Stimulated activated CD4-positive, alpha-beta T cell treated with anti-CD3 and anti-CD28 coated beads, TNF-alpha, amount 100 ng/mL, for 1 hour (primary cell): Measurements from ENCODE around the gene OGFRL1.

Experiments used
- DNase-seq, 3 donors: peaks; one replicate each; pipeline ENCODE4 v3.0.0-alpha.2; 2020; ENCODE audit warnings: low read depth in 3 of 3, low spot score in 1 of 3

The OGFRL1 gene

GRCh38 chr6:71284785-71285184 lies 3.8 kb upstream of the OGFRL1 start:
- DNase-seq = no peak

GRCh38 chr6:71287038-71287437 lies 1.6 kb upstream of the OGFRL1 start:
- DNase-seq = no peak

- no peak for DNase-seq
These were observed 734 bp upstream of the OGFRL1 start for GRCh38 chr6:71287926-71288227.

- no peak for DNase-seq
These were observed 609 bp downstream of the OGFRL1 start for GRCh38 chr6:71289039-71289801.

- no peak for DNase-seq
These were observed 1.2 kb downstream of the OGFRL1 start for GRCh38 chr6:71289802-71290175.

GRCh38 chr6:71290611-71291010 lies 2.0 kb downstream of the OGFRL1 start:
- no peak for DNase-seq

GRCh38 chr6:71292001-71292400 lies 3.4 kb downstream of the OGFRL1 start:
- DNase-seq = no peak

- DNase-seq = no peak
These were observed 5.5 kb downstream of the OGFRL1 start for GRCh38 chr6:71294121-71294523.

- DNase-seq = no peak
These were observed 9.8 kb downstream of the OGFRL1 start for GRCh38 chr6:71298459-71298858.

- no peak for DNase-seq
These were observed 11.2 kb downstream of the OGFRL1 start for GRCh38 chr6:71299541-71300470.

- DNase-seq = no peak
These were observed 12.1 kb downstream of the OGFRL1 start for GRCh38 chr6:71300561-71301168.

GRCh38 chr6:71301546-71301945 lies 12.9 kb downstream of the OGFRL1 start:
- DNase-seq = no peak

- no peak for DNase-seq
These were observed 21.0 kb downstream of the OGFRL1 start for GRCh38 chr6:71309656-71310055.

- no peak for DNase-seq
These were observed 21.6 kb downstream of the OGFRL1 start for GRCh38 chr6:71310261-71310660.

GRCh38 chr6:71312089-71312488 lies 23.5 kb downstream of the OGFRL1 start:
- DNase-seq = no peak

GRCh38 chr6:71317441-71317840 lies 28.8 kb downstream of the OGFRL1 start:
- no peak for DNase-seq

GRCh38 chr6:71320041-71320440 lies 31.4 kb downstream of the OGFRL1 start:
- DNase-seq = no peak

- DNase-seq = no peak
These were observed 32.7 kb downstream of the OGFRL1 start for GRCh38 chr6:71321314-71321713.

- no peak for DNase-seq
These were observed 35.7 kb downstream of the OGFRL1 start for GRCh38 chr6:71324194-71324785.

GRCh38 chr6:71326611-71327010 lies 38.0 kb downstream of the OGFRL1 start:
- DNase-seq = no peak

- no peak for DNase-seq
These were observed 41.9 kb downstream of the OGFRL1 start for GRCh38 chr6:71330501-71330900.

GRCh38 chr6:71332012-71332411 lies 43.4 kb downstream of the OGFRL1 start:
- DNase-seq = no peak
